Calu3 (cell line): ENCODE results near the gene ANK2. TPM values are rescaled to one million over a fixed set of nuclear protein-coding genes. Genes with fewer than 3 reads are reported as not detected.
A peak's percentile ranks its signal among the peaks of the same experiment; 100 is the strongest.

Source experiments
- BruUV-seq: library from RNA; stranded (reverse); fragments of 400-500 nt; replicated peaks from 2 replicates; lab custom pipeline; 2021; lab: Mats Ljungman, UMichigan
- CTCF ChIA-PET: fragments of 300-600 bp; sonication (Branson Sonifier 250); formaldehyde crosslinking; loops from one replicate; lab custom pipeline; 2022; ENCODE audit warnings: antibody characterized with exemption; lab: Charles Lee
- DNase-seq: peaks from one replicate; pipeline ENCODE4 v3.0.0; 2022
- H3K27ac Mint-ChIP-seq: one replicate; pipeline ENCODE4 v1.8.0; 2022; ENCODE audit warnings: mixed read lengths; ENCODE audit not compliant: unreplicated experiment
- H3K27me3 Mint-ChIP-seq: one replicate; pipeline ENCODE4 v1.8.0; 2022; ENCODE audit warnings: mixed read lengths; ENCODE audit not compliant: unreplicated experiment
- H3K36me3 Mint-ChIP-seq: one replicate; pipeline ENCODE4 v1.8.0; 2022; ENCODE audit warnings: mild to moderate bottlenecking, moderate library complexity, mixed read lengths; ENCODE audit not compliant: insufficient read depth, unreplicated experiment
- H3K4me1 Mint-ChIP-seq: one replicate; pipeline ENCODE4 v1.8.0; 2022; ENCODE audit warnings: mild to moderate bottlenecking, low read depth, mixed read lengths; ENCODE audit not compliant: unreplicated experiment
- H3K4me3 Mint-ChIP-seq: one replicate; pipeline ENCODE4 v1.8.0; 2022; ENCODE audit warnings: mild to moderate bottlenecking, low read depth, moderate library complexity, mixed read lengths; ENCODE audit not compliant: unreplicated experiment
- H3K9me3 Mint-ChIP-seq: one replicate; pipeline ENCODE4 v1.8.0; 2022; ENCODE audit warnings: low read depth, mixed read lengths; ENCODE audit not compliant: unreplicated experiment
- intact Hi-C: fragments of 100-400 bp; cut with micrococcal nuclease; formaldehyde crosslinking; loops from one replicate; pipeline ENCODE4 v1.10.0; 2022; ENCODE audit not compliant: unreplicated experiment
- total RNA-seq: library from RNA; stranded (reverse); gene quantifications from 2 replicates; pipeline ENCODE4 v1.2.3, GENCODE V29; 2022
- TF ChIP-seq, protein P1 (sequence below): fragments of 200-600 bp; IDR thresholded peaks from one replicate; pipeline ENCODE4 v1.8.0; 2022; ENCODE audit warnings: antibody characterized with exemption; ENCODE audit not compliant: unreplicated experiment

ANK2 gene
- total RNA-seq, 1 experiment from 2014 or later: 4.1 TPM

DNA sequence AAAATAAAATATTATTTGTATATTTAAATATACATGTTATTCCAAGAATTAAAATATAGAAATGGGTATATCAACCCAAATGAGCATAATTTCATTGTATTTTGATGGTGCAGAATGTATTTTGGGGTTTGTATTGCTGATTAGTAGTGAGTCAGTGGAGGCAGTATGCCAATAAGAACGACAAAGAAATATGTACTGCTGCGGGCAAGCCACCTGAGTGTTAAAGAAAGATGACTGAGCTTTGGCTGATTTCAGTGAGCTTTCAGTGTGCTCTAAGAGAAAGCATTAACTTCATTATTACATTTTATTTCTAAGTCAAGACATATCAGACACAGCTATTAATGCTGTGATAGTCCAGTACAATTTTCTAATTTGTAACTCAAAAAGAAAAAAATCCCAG is 297.8 kb downstream of the ANK2 start:
- intact Hi-C loops: no loop called here
- Mint-ChIP-seq H3K4me1 (no peaks in the 10 kb centered on the region), H3K9me3 (no peaks in the 10 kb centered on the region), H3K36me3 (no peaks in the 10 kb centered on the region), H3K27me3 (no peaks in the 10 kb centered on the region), H3K4me3 (no peak overlapping the region), H3K27ac (no peak overlapping the region)
- TF ChIP-seq, protein P1, sequence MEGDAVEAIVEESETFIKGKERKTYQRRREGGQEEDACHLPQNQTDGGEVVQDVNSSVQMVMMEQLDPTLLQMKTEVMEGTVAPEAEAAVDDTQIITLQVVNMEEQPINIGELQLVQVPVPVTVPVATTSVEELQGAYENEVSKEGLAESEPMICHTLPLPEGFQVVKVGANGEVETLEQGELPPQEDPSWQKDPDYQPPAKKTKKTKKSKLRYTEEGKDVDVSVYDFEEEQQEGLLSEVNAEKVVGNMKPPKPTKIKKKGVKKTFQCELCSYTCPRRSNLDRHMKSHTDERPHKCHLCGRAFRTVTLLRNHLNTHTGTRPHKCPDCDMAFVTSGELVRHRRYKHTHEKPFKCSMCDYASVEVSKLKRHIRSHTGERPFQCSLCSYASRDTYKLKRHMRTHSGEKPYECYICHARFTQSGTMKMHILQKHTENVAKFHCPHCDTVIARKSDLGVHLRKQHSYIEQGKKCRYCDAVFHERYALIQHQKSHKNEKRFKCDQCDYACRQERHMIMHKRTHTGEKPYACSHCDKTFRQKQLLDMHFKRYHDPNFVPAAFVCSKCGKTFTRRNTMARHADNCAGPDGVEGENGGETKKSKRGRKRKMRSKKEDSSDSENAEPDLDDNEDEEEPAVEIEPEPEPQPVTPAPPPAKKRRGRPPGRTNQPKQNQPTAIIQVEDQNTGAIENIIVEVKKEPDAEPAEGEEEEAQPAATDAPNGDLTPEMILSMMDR: no peak
- CTCF ChIA-PET: interaction anchor here (0.6 kb wide), 1 partner anchor 35 kb away, joined by 3 read pairs; no protein-coding TSS in a partner anchor
- no TSS peak for BruUV-seq
- no peak for DNase-seq

DNA sequence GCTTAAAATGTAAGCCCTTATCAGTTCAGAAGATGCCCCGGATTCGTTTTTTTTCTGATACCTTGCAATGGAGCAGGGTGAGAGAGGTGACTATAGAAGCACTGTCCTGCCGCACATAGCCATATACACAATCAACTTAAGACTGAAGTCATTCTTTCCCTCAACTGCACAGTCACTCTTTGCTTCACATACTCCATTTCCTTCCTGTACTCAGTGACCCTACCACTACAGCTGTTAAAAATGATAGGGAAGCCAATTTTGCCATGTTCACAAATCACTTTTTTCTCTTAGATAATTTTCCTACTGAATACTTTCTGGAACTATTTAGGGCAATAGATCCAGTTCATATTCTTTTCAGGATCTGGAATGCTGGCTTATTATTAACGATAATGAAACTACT is 300.0 kb downstream of the ANK2 start:
- no peak overlapping the region for H3K27ac Mint-ChIP-seq
- no peak overlapping the region for H3K4me3 Mint-ChIP-seq
- TF ChIP-seq, protein P1: no peak
- CTCF ChIA-PET: no interaction called here
- no peak for DNase-seq
- H3K9me3 Mint-ChIP-seq: no peaks in the 10 kb centered on the region
- no peaks in the 10 kb centered on the region for H3K36me3 Mint-ChIP-seq
- no TSS peak for BruUV-seq
- H3K27me3 Mint-ChIP-seq: peaks cover 19% of the 10 kb centered on the region
- no peaks in the 10 kb centered on the region for H3K4me1 Mint-ChIP-seq
- intact Hi-C loops: no loop called here

DNA sequence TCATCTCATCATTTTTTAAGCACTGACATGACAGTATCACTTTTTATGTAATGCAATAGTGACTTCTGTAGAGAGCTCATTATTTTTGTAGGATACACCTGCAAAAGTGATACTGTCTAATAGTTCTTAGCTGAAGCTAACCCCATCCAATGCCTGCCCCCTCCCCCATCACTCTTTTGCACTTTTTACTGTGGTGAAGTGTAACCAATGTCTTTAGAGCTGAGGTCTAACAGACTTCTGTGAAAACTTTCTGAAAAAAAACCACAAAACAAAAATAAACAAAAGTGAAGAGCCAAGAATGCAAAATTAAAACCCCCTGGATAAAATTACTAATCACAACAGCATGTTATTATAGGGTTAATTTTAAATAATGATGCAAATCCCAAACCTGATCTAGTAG is 301.1 kb downstream of the ANK2 start:
- H3K4me1 Mint-ChIP-seq: peaks cover 10% of the 10 kb centered on the region
- DNase-seq: no peak
- BruUV-seq: no TSS peak
- intact Hi-C loops: no loop called here
- no peak overlapping the region for H3K4me3 Mint-ChIP-seq
- TF ChIP-seq, protein P1: no peak
- H3K27me3 Mint-ChIP-seq: peaks cover 28% of the 10 kb centered on the region
- H3K36me3 Mint-ChIP-seq: no peaks in the 10 kb centered on the region
- no peaks in the 10 kb centered on the region for H3K9me3 Mint-ChIP-seq
- H3K27ac Mint-ChIP-seq: no peak overlapping the region
- CTCF ChIA-PET: no interaction called here

DNA sequence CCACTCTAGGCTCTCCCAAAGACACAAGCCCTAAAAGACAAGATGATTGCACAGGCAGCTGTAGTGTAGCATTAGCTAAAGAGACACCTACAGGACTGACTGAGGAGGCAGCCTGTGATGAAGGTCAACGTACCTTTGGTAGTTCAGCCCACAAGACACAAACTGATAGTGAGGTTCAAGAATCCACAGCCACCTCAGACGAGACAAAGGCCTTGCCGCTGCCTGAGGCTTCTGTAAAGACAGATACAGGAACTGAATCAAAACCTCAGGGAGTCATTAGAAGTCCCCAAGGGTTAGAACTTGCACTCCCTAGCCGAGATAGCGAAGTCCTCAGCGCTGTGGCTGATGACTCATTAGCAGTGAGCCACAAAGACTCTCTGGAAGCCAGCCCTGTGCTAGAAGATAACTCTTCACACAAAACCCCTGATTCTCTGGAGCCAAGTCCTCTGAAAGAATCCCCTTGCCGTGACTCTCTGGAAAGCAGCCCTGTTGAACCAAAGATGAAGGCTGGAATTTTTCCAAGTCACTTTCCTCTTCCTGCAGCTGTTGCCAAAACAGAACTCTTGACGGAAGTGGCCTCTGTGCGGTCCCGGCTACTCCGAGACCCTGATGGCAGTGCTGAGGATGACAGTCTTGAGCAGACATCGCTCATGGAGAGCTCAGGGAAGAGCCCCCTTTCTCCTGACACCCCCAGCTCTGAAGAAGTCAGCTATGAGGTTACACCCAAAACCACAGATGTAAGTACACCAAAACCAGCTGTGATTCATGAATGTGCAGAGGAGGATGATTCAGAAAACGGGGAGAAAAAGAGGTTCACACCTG is 306.3 kb downstream of the ANK2 start:
- Mint-ChIP-seq H3K9me3 (no peaks in the 10 kb centered on the region), H3K27ac (no peak overlapping the region), H3K4me1 (peaks cover 18% of the 10 kb centered on the region), H3K27me3 (peaks cover 28% of the 10 kb centered on the region), H3K4me3 (peak overlapping the region; percentile 52), H3K36me3 (no peaks in the 10 kb centered on the region)
- TF ChIP-seq, protein P1: no peak
- intact Hi-C loops: no loop called here
- BruUV-seq: no TSS peak
- DNase-seq: peak; percentile 24
- CTCF ChIA-PET: interaction anchor here (0.6 kb wide), 1 partner anchor 104 kb away, joined by 3 read pairs; no protein-coding TSS in a partner anchor
